Omental fat pad (tissue), 4 donors: ENCODE results near the gene RPS4Y2. TPM values are rescaled to one million over a fixed set of nuclear protein-coding genes. Genes with fewer than 3 reads are reported as not detected.

ENCODE experiments used
- ATAC-seq: fragments of 150-250 bp; one replicate; pipeline ENCODE4 v1.9.1; 2016; ENCODE audit warnings: mild to moderate bottlenecking, moderate library complexity; ENCODE audit not compliant: low FRiP score
- DNase-seq: peaks from one replicate; pipeline ENCODE4 v3.0.0-alpha.2; 2019; ENCODE audit warnings: low spot score
- CTCF ChIP-seq, 3 donors: fragments of 450-650 bp; IDR thresholded peaks; one replicate each; pipeline ENCODE4 v1.5.1; 2016 to 2017; ENCODE audit warnings: antibody characterized with exemption in 3 of 3, mild to moderate bottlenecking in 3 of 3, moderate library complexity in 2 of 3
- total RNA-seq, 4 donors: library from RNA; depleted of rRNA; stranded (reverse); fragments of >200 nt; gene quantifications; one replicate each; pipeline ENCODE4 v1.1.0, GENCODE V29; 2016

RPS4Y2 gene
- total RNA-seq, 4 donors from 2014 or later: not detected

- no peak for TF ChIP-seq CTCF (IDR thresholded peaks at IDR 0.05)
- ATAC-seq: no peak
Observed at GRCh38 chrY:20814794-20815193, 58.9 kb downstream of the RPS4Y2 start.

GRCh38 chrY:20817067-20817466 is 61.2 kb downstream of the RPS4Y2 start:
- ATAC-seq (no peak), DNase-seq (no peak)
- no peak for TF ChIP-seq CTCF (IDR thresholded peaks at IDR 0.05)

More at GRCh38 chrY:20814794-20815193, 58.9 kb downstream of the RPS4Y2 start:
- DNase-seq: no peak

Other genes with a start within 250 kb of the RPS4Y2 start
- 10 to 100 TPM in 2 of 4 donors, not detected in 2; 15.6 to 30.6 TPM for gene EIF1AY, start 180.3 kb upstream of the RPS4Y2 start, total RNA-seq